Gastrocnemius medialis (tissue), 4 donors: ENCODE measurements around the gene ARHGAP32.

Experiments used
- POLR2A ChIP-seq, 2 donors: fragments of 450-650 bp; IDR thresholded peaks; one replicate each; pipeline ENCODE4 v1.6.1; 2017; ENCODE audit warnings: antibody characterized with exemption in 2 of 2, mild to moderate bottlenecking in 2 of 2, moderate library complexity in 2 of 2
- TF ChIP-seq, protein P1 (sequence below), 5 experiments: fragments of 450-650 bp in 3 of 5; fragments of 200-600 bp in 2 of 5; sonication (generic) in 2 of 5; IDR thresholded peaks in 4 of 5; conservative IDR thresholded peaks in 1 of 5; 1 replicate in 4 of 5; 2 replicates in 1 of 5; pipeline ENCODE4 v1.5.1; 2016 to 2019; ENCODE audit warnings: antibody characterized with exemption in 5 of 5, mild to moderate bottlenecking in 3 of 5, moderate library complexity in 3 of 5

DNA sequence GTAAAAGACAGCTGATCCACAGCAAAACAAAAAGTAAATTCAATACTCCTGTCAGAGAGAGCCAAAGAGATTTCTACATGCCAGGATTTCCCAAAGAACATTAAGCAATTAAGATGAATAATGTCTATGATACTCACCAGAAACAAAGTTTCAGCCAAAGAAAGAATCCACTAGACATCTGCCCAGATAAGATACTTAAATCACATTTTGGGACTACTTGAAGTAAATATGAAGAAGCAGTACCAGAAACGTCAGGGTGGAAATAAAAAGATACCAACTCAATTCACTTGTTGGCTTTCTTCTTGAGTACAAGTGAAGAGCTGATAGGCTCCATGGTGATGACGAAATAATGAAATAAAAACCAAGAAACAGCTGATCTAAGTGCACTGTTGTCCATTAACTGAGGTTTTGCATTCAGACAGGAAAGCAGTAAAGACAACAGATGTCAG, 31.6 kb upstream of the ARHGAP32 start:
- TF ChIP-seq, protein P1, sequence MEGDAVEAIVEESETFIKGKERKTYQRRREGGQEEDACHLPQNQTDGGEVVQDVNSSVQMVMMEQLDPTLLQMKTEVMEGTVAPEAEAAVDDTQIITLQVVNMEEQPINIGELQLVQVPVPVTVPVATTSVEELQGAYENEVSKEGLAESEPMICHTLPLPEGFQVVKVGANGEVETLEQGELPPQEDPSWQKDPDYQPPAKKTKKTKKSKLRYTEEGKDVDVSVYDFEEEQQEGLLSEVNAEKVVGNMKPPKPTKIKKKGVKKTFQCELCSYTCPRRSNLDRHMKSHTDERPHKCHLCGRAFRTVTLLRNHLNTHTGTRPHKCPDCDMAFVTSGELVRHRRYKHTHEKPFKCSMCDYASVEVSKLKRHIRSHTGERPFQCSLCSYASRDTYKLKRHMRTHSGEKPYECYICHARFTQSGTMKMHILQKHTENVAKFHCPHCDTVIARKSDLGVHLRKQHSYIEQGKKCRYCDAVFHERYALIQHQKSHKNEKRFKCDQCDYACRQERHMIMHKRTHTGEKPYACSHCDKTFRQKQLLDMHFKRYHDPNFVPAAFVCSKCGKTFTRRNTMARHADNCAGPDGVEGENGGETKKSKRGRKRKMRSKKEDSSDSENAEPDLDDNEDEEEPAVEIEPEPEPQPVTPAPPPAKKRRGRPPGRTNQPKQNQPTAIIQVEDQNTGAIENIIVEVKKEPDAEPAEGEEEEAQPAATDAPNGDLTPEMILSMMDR (IDR thresholded peaks at IDR 0.05 in 4 of 5, conservative IDR thresholded peaks at IDR 0.05 in 1 of 5), result no peak
- no peak for TF ChIP-seq POLR2A (IDR thresholded peaks at IDR 0.05)
